ENCODE data around the gene PRR36. TPM values are rescaled to one million over a fixed set of nuclear protein-coding genes. Genes with fewer than 3 reads are reported as not detected.

Gene PRR36
- total RNA-seq, 3 donors from 2014 or later = 0.59 to 2.0 TPM; not detected in 1

- peaks cover 14 to 18% of the 10 kb centered on the region in 2 donors for H3K4me1 ChIP-seq
- intact Hi-C loops (cut with DNase I; ENCODE audit: low total_unique reads) = loop anchor here (1.0 to 5.0 kb wide), 2 partner anchors 36 to 51 kb away; no protein-coding TSS in a partner anchor
- no peaks in the 10 kb centered on the region for H3K9me3 ChIP-seq
- H3K27me3 ChIP-seq = no peaks in the 10 kb centered on the region
- peak; percentile 99 to 100 for DNase-seq (ENCODE audit: low spot score in 2 of 2)
- TF ChIP-seq POLR2A (IDR thresholded peaks at IDR 0.05) (peak; percentile 63), POLR2AphosphoS5 (IDR thresholded peaks at IDR 0.05) (peak; percentile 69 to 85 (median 70)), CTCF (IDR thresholded peaks at IDR 0.05) (peak; percentile 42 to 54 (median 50))
- H3K36me3 ChIP-seq = no peaks in the 10 kb centered on the region
- H3K27ac ChIP-seq = peak within 1 kb of the TSS; percentile 92 to 94
- H3K4me3 ChIP-seq = peak within 1 kb of the TSS; percentile 85 to 89 (median 87)
Observed at GRCh38 chr19:7903244-7904073, 29.3 kb upstream of the PRR36 start, which contains the start of gene MAP2K7. Gene MAP2K7 (plus strand): TSS chr19:7903877. CDS start chr19:7903945, 68 bp downstream.

GRCh38 chr19:7902796-7903243 lies 28.6 kb upstream of the PRR36 start:
- Histone ChIP-seq H3K27me3 (no peaks in the 10 kb centered on the region), H3K36me3 (no peaks in the 10 kb centered on the region), H3K4me3 (peak overlapping the region; percentile 53 to 89 (median 87)), H3K9me3 (no peaks in the 10 kb centered on the region), H3K4me1 (peaks cover 14 to 18% of the 10 kb centered on the region in 2 donors), H3K27ac (peak overlapping the region; percentile 92 to 94)
- intact Hi-C loops (cut with DNase I; ENCODE audit: low total_unique reads) = loop anchor here (1.0 to 5.0 kb wide), 2 partner anchors 36 to 51 kb away; no protein-coding TSS in a partner anchor
- DNase-seq (ENCODE audit: low spot score in 2 of 2) = no peak
- no peak for TF ChIP-seq CTCF (IDR thresholded peaks at IDR 0.05)
- no peak for TF ChIP-seq POLR2AphosphoS5 (IDR thresholded peaks at IDR 0.05)
- TF ChIP-seq POLR2A (IDR thresholded peaks at IDR 0.05) = no peak

GRCh38 chr19:7901337-7901736 lies 27.1 kb upstream of the PRR36 start:
- no peak for DNase-seq (ENCODE audit: low spot score in 2 of 2)
- TF ChIP-seq CTCF (IDR thresholded peaks at IDR 0.05) (no peak), POLR2AphosphoS5 (IDR thresholded peaks at IDR 0.05) (no peak), POLR2A (IDR thresholded peaks at IDR 0.05) (no peak)
- Histone ChIP-seq H3K9me3 (no peaks in the 10 kb centered on the region), H3K4me1 (peaks cover 14 to 18% of the 10 kb centered on the region in 2 donors), H3K27me3 (no peaks in the 10 kb centered on the region), H3K4me3 (no peak overlapping the region), H3K27ac (peak overlapping the region; percentile 62 to 92), H3K36me3 (no peaks in the 10 kb centered on the region)
- intact Hi-C loops (cut with DNase I; ENCODE audit: low total_unique reads) = loop anchor here (5.0 kb wide), 1 partner anchor 49 kb away; no protein-coding TSS in a partner anchor

- Histone ChIP-seq H3K4me1 (peaks cover 14 to 18% of the 10 kb centered on the region in 2 donors), H3K9me3 (no peaks in the 10 kb centered on the region), H3K36me3 (no peaks in the 10 kb centered on the region), H3K4me3 (no peak overlapping the region), H3K27me3 (no peaks in the 10 kb centered on the region), H3K27ac (peak overlapping the region; percentile 62 to 92)
- intact Hi-C loops (cut with DNase I; ENCODE audit: low total_unique reads) = loop anchor here (5.0 kb wide), 1 partner anchor 49 kb away; no protein-coding TSS in a partner anchor
- no peak for DNase-seq (ENCODE audit: low spot score in 2 of 2)
- TF ChIP-seq POLR2A (IDR thresholded peaks at IDR 0.05) (no peak), CTCF (IDR thresholded peaks at IDR 0.05) (no peak), POLR2AphosphoS5 (IDR thresholded peaks at IDR 0.05) (no peak)
Observed at GRCh38 chr19:7900931-7901330, 26.7 kb upstream of the PRR36 start.
